ENCODE measurements around the gene SNX19.

SNX19 gene

DNA sequence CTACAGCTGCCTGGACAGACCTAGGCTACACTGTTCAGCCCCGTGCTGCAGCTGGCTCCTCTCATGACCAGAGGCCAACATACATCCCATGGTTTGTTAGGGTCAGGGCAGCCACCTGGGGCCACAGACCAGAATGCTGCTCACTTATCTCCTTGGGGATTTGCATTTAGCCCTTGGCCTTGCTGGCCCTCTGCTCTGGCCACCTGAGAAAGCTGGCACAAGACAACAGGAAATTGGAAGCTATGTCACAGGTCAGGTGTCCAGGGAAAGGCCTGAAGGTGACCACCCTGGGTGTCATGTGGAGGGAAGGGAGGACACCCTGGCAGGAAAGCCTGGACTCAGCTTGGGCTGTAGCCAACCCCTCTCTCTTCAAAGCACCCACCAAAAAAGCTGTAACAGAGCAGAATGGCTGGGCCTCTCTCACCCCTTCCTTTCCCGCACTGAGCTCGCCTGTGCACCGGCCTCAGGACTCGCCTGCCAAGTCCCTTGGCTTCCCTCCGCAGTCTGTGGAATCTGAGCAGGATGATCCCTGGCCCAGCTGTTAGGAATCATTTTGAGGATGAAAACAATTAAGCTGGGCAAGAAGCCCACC lies 86.3 kb downstream of the SNX19 start:
- H3K27ac Mint-ChIP-seq: peak overlapping the region in 1 of 3 experiments; percentile 91
- TF ChIP-seq, protein P1, sequence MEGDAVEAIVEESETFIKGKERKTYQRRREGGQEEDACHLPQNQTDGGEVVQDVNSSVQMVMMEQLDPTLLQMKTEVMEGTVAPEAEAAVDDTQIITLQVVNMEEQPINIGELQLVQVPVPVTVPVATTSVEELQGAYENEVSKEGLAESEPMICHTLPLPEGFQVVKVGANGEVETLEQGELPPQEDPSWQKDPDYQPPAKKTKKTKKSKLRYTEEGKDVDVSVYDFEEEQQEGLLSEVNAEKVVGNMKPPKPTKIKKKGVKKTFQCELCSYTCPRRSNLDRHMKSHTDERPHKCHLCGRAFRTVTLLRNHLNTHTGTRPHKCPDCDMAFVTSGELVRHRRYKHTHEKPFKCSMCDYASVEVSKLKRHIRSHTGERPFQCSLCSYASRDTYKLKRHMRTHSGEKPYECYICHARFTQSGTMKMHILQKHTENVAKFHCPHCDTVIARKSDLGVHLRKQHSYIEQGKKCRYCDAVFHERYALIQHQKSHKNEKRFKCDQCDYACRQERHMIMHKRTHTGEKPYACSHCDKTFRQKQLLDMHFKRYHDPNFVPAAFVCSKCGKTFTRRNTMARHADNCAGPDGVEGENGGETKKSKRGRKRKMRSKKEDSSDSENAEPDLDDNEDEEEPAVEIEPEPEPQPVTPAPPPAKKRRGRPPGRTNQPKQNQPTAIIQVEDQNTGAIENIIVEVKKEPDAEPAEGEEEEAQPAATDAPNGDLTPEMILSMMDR (IDR thresholded peaks at IDR 0.05; ENCODE audit: unreplicated experiment in 3 of 3): no peak
- no peaks in the 10 kb centered on the region for H3K9me3 Mint-ChIP-seq
- H3K4me1 Mint-ChIP-seq: peaks cover 9% of the 10 kb centered on the region
- H3K27me3 Mint-ChIP-seq (ENCODE audit: low read depth): no peaks in the 10 kb centered on the region
- peak overlapping the region in 2 of 3 experiments; percentile 21 to 53 for H3K4me3 Mint-ChIP-seq
- no peaks in the 10 kb centered on the region for H3K36me3 Mint-ChIP-seq (ENCODE audit: low read depth)

DNA sequence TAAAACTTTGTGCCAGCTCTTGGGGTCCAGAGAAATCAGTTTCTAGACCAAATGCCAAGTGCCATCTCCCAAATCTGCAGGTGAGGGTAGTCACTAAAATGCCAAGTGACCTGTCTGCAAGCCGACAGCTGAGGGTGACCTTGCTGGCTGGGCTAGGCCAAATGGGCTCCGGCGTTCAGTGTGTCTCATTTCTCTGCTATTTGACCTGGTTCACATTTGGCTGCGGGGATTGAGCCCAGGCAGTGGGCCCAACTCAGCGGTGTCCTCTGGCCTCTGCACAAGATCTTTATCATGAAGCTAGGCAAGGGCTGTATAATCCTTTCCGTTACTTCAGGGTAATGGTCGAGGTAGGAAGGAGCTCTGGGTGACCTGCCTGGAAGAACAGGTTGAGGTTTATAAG lies 87.5 kb downstream of the SNX19 start:
- no peaks in the 10 kb centered on the region for H3K36me3 Mint-ChIP-seq (ENCODE audit: low read depth)
- H3K27ac Mint-ChIP-seq: no peak overlapping the region
- no peaks in the 10 kb centered on the region for H3K4me1 Mint-ChIP-seq
- H3K4me3 Mint-ChIP-seq: peak overlapping the region in 1 of 3 experiments; percentile 6
- H3K9me3 Mint-ChIP-seq: no peaks in the 10 kb centered on the region
- TF ChIP-seq, protein P1 (IDR thresholded peaks at IDR 0.05; ENCODE audit: unreplicated experiment in 3 of 3): no peak
- H3K27me3 Mint-ChIP-seq (ENCODE audit: low read depth): no peaks in the 10 kb centered on the region

DNA sequence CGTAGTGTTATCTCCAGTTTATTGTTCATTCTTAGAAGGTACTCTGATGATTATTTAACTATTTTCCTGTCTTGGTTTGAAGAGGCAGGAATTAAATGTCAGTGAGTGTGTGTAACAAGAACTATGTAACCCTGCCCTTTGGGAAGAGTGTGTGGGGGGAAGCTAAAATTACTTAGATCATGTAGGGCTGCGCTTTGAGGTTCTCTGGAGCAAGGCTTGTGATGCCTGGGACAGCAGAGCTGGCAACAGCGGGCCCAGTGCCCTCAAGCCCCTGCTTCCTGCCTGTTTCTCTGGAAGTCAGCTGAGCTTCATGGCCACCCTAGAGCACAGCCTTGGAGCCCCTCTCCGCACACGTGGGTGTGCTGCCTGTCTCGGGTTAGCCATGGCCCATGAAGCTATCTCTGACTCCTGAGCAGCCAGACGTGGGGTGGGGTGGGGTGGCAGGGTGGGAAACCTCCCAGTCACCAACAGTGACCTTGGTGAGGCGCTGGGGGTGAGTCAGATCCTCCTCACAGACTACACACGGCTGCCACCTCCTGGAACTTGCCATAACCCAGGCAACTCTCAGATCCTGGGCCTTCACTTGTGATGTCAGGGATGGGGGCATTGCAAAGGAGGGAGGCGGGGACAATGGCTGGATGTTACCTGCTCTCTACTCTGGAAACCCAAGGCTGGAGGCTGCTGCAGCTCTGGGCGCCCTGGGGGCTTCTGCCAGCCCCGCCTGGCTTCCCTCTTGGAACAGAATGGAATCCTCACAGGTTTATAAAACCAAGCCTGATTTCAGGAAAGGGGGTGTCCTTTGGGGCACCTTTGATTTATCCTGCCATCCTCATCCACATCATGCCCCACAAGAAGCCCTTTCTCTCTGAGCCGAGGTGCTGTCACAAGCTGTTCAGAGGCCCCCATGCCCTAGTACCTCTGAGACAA lies 88.6 kb downstream of the SNX19 start:
- H3K4me1 Mint-ChIP-seq: no peaks in the 10 kb centered on the region
- no peaks in the 10 kb centered on the region for H3K27me3 Mint-ChIP-seq (ENCODE audit: low read depth)
- no peaks in the 10 kb centered on the region for H3K9me3 Mint-ChIP-seq
- TF ChIP-seq, protein P1 (IDR thresholded peaks at IDR 0.05; ENCODE audit: unreplicated experiment in 3 of 3): peak; percentile 53 to 68 (median 60)
- no peak overlapping the region for H3K27ac Mint-ChIP-seq
- peak overlapping the region in 1 of 3 experiments; percentile 59 for H3K4me3 Mint-ChIP-seq
- H3K36me3 Mint-ChIP-seq (ENCODE audit: low read depth): no peaks in the 10 kb centered on the region

DNA sequence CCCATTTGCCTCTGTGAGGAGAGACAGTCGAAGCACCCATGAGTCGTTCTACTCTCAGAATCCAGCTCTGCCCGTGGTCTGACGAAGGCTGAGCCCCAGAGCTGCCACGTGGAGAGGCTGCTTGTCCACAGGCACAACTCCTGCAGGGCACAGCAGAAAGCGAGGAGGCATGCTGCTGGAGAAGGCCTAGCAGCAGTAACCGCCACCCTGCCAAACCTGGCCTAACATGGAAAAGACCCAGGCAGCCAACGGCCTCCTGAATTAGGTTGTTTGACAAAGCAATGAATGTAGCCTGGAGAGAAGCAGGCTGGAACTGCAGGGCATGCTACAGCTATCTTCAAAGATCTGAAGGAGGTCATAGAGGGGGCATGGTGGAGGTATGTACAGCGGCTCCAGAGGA lies 89.7 kb downstream of the SNX19 start:
- H3K36me3 Mint-ChIP-seq (ENCODE audit: low read depth): no peaks in the 10 kb centered on the region
- no peak overlapping the region for H3K4me3 Mint-ChIP-seq
- H3K4me1 Mint-ChIP-seq: no peaks in the 10 kb centered on the region
- H3K27me3 Mint-ChIP-seq (ENCODE audit: low read depth): no peaks in the 10 kb centered on the region
- no peak overlapping the region for H3K27ac Mint-ChIP-seq
- TF ChIP-seq, protein P1 (IDR thresholded peaks at IDR 0.05; ENCODE audit: unreplicated experiment in 3 of 3): no peak
- H3K9me3 Mint-ChIP-seq: no peaks in the 10 kb centered on the region

DNA sequence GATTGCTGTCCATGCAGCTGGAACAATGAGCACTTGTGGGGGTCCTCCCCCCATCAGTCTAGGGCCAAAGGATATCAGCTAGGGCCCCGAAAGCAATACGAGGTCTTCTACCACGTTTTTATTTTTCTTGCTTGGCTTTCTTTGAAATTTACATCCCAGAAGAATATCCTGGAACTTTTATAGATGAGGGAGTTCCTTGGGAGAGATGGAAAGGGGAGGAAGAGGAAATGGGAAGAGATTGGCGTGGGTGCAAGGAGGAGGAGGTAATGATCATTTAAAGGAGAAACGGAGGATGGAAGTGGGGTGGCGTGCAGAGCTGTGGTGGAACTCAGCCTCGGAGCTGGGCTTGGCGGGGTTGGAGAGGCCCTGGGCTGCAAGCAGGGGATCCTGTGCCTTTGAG lies 90.3 kb downstream of the SNX19 start:
- Mint-ChIP-seq H3K4me3 (peak overlapping the region in 1 of 3 experiments; percentile 17), H3K27ac (no peak overlapping the region), H3K27me3 (ENCODE audit: low read depth) (no peaks in the 10 kb centered on the region), H3K4me1 (no peaks in the 10 kb centered on the region), H3K36me3 (ENCODE audit: low read depth) (no peaks in the 10 kb centered on the region), H3K9me3 (no peaks in the 10 kb centered on the region)
- TF ChIP-seq, protein P1 (IDR thresholded peaks at IDR 0.05; ENCODE audit: unreplicated experiment in 3 of 3): no peak

Data from nephron (organoid).